NCI-H748 (cell line): ENCODE data around the gene MMP2.

Experiments
- DNase-seq: peaks from one replicate; lab custom pipeline; 2025; ENCODE audit not compliant: unreplicated experiment; lab: John Stamatoyannopoulos, UW

MMP2 gene

GRCh38 chr16:55468352-55468990 lies 10.5 kb upstream of the MMP2 start:
- no peak for DNase-seq

GRCh38 chr16:55469821-55470532 lies 9.0 kb upstream of the MMP2 start:
- DNase-seq, result no peak

DNA sequence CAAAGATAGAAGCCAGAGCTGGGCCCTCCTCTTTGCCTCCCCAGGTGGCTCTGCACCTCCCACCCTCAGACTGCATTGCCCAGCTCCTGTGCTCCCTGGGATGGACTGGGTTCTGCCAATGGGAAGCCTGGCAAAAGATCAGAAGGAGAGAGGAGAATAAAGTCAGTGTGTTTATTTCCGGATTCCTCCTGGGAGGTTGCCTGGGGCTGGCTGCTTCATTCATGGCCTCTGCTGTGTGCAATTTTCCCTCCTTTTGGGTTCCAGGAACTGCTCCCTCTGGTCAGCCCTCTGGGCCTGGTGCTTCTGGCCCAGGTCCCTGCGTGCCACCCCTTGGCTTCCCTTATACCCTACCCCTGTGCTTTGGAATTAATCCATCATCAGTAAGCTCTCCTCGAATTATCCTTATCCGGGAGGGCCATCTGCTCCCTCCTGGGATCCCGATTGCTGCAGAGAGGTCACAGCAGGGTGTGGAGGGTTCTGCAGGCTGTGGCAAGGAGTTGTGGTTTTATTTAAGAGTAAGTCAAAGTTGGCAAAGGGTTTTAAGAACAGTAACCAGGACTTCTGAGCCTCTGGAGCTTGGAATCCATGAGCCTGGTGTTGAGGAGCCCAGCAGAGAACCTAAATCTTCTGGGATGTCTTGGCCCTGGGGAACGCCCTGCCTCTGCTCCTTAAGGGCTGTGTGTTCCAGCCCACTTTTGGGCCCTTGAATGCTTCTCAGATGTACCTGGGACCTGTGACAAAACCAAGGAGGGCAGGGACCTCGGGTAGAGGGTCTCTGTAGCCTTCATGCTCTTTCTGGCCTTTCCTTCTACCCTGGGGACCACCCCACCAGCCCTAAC lies 8.2 kb upstream of the MMP2 start:
- DNase-seq, result no peak

DNA sequence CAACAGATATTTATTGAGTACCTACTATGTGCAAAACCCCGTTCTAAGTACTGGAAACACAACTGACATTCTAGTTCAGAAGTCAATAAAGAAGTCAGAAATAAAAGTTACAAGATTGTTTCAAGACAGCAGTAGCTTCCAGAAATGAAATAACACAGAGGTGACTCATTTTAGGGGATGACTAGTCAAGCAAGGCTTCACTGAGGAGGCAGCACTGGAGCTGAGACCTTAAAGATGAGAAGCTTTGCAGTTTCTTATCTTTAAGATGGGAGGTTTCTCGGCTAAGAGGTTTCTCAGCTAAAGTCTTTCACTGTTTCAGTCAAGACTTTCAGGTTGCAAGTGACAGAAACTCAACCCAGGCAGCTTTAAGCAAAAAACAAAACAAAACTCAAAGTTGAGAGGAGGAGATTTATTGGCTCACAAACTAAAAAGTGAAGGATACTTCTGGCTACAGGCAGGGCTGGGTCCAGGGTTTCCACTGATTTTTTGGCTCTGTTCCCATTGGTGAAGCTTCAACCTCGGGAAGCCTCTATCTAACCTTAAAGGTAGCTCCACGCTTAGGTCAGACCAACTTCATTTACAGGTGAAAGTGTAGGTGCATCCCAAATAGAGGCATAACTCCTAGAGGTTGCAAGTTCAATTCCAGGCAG lies 7.4 kb upstream of the MMP2 start:
- no peak for DNase-seq

GRCh38 chr16:55473587-55473986 lies 5.4 kb upstream of the MMP2 start:
- no peak for DNase-seq

DNA sequence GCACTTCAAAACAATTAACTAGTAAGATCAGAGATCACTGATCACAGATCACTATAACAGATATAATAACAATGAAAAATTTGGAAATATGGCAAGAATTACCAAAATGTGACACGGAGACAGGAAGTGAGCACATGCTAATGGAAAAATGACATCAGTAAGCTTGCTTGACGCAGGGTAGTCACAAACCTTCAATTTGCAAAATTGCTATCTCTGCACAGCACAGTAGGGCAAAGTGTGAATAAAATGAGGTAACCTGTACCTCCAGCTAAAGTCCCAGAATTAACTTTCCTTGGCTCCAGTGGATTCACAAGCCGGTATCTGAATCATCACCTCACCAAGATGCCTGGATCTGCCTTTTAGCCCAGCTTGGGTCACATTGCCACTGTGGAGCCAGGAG lies 4.2 kb upstream of the MMP2 start:
- no peak for DNase-seq

DNA sequence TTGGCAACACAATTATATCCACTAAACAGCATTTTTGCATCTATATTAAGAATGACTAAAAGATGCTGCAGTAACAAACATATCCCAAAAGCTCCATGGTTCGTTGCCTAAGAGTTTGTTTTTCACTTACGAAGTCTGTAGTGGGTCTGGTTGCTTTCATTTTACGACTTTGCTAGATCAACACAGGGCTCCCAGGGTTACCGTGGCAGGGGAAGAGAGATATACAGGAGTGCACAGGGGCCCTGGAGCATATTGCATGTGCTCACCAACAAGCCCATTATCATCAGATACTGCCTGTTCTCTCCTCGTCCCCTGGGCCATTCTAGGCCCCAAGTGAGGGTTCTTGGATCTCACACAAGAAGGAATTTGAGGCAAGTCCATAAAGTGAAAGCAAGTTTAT lies 3.1 kb upstream of the MMP2 start:
- DNase-seq, result no peak

DNA sequence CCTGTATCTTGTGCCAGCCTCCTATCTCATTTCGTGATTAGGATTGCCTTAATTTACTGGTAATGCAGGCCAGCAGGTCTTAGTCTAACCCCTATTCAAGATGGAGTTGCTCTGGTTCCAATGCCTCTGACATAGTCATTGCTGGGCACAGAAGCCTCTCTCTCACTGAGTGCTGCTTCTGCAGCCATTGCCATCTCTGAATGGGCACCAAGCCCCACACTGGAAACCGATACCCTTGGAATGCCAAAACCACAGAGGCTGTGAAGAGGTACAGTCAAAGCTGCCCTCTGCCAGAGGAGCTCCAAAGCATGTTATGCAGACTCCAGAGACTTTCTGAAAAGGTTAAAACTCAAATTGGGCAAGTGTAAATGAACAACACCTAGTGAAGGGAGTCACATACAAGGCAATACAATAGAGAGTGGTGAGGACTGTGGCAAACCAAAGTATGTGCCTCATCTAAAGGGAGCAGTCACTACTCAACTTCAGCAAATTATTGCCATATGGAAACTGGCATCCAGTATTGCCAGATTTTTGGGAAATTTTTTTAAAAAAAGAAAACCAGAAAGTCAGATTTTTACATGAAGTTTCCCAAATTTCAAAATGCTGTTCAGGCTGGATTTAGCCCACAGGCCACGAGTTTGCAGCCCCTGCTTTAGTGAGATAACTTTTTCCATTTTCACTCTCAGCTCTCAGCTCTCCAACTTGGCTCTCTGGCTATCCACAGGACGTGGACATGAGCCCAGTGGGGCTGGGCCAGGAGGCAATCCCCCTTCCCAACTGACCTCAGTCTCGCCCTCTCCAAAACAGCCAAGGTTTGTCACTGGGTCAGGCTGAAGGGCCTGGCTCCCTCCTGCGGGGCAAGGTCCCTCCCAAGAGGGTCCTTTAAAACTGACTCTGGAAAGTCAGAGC lies 2.1 kb upstream of the MMP2 start:
- DNase-seq, result no peak

DNA sequence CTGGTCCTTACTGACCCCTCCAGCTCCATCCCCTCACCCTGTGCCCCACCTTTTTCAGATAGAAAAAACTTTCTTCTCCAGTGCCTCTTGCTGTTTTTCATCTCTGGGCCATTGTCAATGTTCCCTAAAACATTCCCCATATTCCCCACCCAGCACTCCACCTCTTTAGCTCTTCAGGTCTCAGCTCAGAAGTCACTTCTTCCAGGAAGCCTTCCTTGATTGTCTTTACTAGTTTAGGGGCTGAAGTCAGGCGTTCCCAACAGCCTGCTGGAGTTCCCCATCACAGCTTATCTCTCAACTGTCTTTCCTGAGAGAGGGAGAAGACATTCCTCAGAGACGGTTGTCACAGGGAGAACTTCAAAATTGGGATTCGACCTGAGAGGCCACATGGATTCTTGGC lies 1.3 kb upstream of the MMP2 start:
- no peak for DNase-seq

DNA sequence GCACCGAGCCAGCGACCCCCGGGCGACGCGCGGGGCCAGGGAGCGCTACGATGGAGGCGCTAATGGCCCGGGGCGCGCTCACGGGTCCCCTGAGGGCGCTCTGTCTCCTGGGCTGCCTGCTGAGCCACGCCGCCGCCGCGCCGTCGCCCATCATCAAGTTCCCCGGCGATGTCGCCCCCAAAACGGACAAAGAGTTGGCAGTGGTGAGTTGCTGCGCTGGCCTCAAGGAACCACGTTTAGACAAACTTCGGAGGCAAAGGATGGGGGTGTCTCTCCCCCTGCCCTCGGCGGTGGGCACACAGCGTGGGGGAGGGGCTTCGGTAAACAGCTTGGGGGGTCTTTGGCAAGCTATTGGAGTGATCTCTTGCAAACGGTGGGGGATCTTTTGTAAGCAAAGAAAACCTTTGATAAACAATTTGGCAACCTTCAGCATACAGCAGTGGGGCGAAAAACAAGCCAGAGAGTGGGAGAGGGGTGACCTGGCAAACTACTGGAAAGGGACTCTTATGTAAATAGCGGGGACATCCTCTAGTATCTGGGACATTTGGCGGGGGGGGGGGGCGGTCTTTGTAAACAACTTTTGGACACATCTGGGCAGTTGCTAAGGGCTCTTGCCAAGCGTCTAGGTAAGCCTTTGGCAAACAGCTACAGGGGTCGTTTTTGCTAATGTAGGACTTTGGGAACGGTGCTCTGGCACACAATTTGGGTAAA lies 587 bp downstream of the MMP2 start:
- no peak for DNase-seq

- DNase-seq, result peak; percentile 10
These were observed 1.2 kb downstream of the MMP2 start for GRCh38 chr16:55480228-55480655.

GRCh38 chr16:55481023-55481422 lies 2.0 kb downstream of the MMP2 start:
- DNase-seq, result no peak

DNA sequence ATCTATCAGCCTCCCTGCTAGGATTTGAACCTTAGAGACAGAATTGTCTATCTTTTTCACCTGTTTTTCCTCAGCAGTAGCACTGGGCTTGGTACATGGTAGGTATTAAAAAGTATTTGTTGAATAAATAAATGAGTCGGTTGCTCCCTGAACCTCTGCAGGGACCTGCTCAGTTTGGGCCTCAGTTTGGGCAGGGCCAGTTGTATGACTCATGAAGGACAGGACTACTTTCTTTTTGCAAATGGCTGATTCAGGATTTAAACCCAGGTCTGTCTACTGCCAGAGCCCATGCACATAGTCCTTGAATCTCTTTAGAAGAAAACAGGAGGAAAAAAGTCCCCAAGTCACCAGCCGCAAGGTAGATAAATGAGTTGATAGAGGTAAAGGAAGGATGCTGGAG lies 3.1 kb downstream of the MMP2 start:
- no peak for DNase-seq

- no peak for DNase-seq
These were observed 8.2 kb downstream of the MMP2 start for GRCh38 chr16:55487048-55487803.

DNA sequence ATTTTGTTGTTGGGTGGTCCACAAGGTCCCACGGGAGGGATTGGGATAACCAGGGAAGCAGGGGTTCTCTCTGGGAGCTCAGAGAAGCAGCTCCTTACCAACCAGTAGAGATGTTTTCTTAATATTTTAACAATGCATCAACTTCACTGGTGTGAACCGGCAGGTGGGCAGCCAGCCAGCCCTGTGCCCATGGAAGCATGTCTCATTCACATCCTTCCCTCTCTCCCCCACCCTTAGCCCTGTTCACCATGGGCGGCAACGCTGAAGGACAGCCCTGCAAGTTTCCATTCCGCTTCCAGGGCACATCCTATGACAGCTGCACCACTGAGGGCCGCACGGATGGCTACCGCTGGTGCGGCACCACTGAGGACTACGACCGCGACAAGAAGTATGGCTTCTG lies 9.3 kb downstream of the MMP2 start:
- DNase-seq, result no peak

DNA sequence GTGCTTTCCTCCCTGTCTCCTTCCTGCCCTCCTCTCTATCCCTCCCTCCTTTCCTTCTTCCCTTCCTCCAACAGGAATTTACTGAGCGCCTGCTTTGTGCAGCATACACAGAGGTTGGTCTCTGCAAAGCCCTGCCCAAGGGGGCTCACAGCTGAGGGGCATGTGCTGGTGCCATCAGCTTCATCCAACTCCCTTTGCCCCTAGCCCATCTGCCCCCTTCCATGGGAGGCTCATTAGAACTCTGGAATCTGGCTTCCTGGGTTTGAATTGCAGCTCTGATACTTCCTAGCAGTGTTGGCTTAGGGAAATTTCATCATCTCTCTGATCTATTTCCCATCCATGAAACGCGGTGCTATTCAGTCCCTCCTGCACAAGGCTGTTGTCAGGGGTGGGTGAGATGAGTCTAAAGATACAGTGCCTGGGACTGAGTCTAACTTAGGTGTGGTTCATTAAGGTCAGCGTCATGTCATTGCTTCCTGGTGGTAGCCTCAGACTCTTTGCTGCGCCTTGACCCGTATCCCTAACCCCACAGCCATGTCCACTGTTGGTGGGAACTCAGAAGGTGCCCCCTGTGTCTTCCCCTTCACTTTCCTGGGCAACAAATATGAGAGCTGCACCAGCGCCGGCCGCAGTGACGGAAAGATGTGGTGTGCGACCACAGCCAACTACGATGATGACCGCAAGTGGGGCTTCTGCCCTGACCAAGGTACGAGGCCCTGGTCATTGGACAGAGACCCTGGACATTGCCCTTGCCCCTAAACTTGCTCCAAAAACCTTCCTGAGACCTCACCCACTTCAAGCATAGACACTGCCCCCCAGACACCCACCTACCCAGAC lies 10.3 kb downstream of the MMP2 start:
- no peak for DNase-seq

DNA sequence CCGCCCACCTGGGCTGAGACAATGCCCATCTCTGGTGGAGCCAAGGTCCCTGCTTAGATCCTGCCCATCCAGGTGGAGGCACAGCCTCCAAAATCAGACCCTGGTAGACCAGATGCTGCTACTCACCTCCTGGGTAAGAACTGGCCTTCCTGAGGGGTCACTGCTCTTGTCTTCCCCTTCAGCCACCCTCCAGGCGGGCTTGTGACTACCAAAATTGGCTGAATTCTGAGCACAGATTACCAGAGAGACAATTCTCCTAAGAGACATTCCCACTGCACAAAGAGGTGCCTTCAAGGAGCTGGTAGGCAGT lies 10.9 kb downstream of the MMP2 start:
- no peak for DNase-seq

- no peak for DNase-seq
These were observed 11.3 kb downstream of the MMP2 start for GRCh38 chr16:55490301-55490700.
